HepG2 (cell line): Measurements from ENCODE around the gene PGPEP1. TPM values are rescaled to one million over a fixed set of nuclear protein-coding genes. Genes with fewer than 3 reads are reported as not detected.

ENCODE experiments used
- ATF2 ChIP-seq: sonication (generic); formaldehyde crosslinking; IDR thresholded peaks from 2 replicates; pipeline ENCODE4 v1.4.0; 2020; ENCODE audit warnings: missing genetic modification reagents
- GABPB1 ChIP-seq: IDR thresholded peaks from 2 replicates; pipeline ENCODE4 v1.6.1; 2016; ENCODE audit warnings: mild to moderate bottlenecking, missing genetic modification reagents, moderate library complexity, missing compliant biosample characterization
- HHEX ChIP-seq: IDR thresholded peaks from 2 replicates; pipeline ENCODE4 v1.6.1; 2016; ENCODE audit warnings: control low read depth
- KDM3A ChIP-seq: IDR thresholded peaks from 2 replicates; pipeline ENCODE4 v1.6.1; 2018; ENCODE audit warnings: low read depth, missing compliant biosample characterization
- PCBP2 ChIP-seq: fragments of 200-400 bp; formaldehyde crosslinking; optimal IDR thresholded peaks from 2 replicates; pipeline ENCODE3; 2018; ENCODE audit warnings: low read length, low read depth; ENCODE audit not compliant: poor library complexity, severe bottlenecking
- POGK ChIP-seq: sonication (generic); formaldehyde crosslinking; conservative IDR thresholded peaks from 2 replicates; pipeline ENCODE4 v1.8.0; 2022; ENCODE audit warnings: mild to moderate bottlenecking, moderate library complexity, missing genetic modification reagents
- RARA ChIP-seq: IDR thresholded peaks from 2 replicates; pipeline ENCODE4 v1.6.1; 2016; ENCODE audit warnings: missing genetic modification reagents, missing compliant biosample characterization
- RFXANK ChIP-seq: IDR thresholded peaks from 2 replicates; pipeline ENCODE4 v1.6.1; 2016
- SKIL ChIP-seq: sonication (generic); formaldehyde crosslinking; IDR thresholded peaks from 2 replicates; pipeline ENCODE4 v1.8.0; 2022; ENCODE audit warnings: missing genetic modification reagents, mild to moderate bottlenecking, moderate library complexity, borderline replicate concordance
- SP1 ChIP-seq, 2 experiments: fragments of 450-650 bp in 1 of 2; sonication (generic) in 1 of 2; formaldehyde crosslinking in 1 of 2; IDR thresholded peaks; 2 replicates each; pipeline versions ENCODE4 v1.4.0 to v1.6.1; 2016 to 2020; ENCODE audit warnings: missing genetic modification reagents in 1 of 2
- TCF7L2 ChIP-seq: IDR thresholded peaks from 2 replicates; pipeline ENCODE4 v1.6.1; 2011; ENCODE audit warnings: mild to moderate bottlenecking, low read depth, low read length, moderate library complexity
- ZBTB38 ChIP-seq: sonication (generic); formaldehyde crosslinking; IDR thresholded peaks from 2 replicates; pipeline ENCODE4 v1.5.1; 2020; ENCODE audit warnings: mild to moderate bottlenecking, missing genetic modification reagents
- ZFX ChIP-seq: sonication (generic); formaldehyde crosslinking; IDR thresholded peaks from 2 replicates; pipeline ENCODE4 v1.4.0; 2020; ENCODE audit warnings: mild to moderate bottlenecking, low read depth, missing genetic modification reagents, moderate library complexity
- ZKSCAN8 ChIP-seq: IDR thresholded peaks from 2 replicates; pipeline ENCODE4 v1.6.1; 2016; ENCODE audit warnings: borderline replicate concordance, missing genetic modification reagents, missing compliant biosample characterization
- ZNF136 ChIP-seq: sonication (generic); formaldehyde crosslinking; IDR thresholded peaks from 2 replicates; pipeline ENCODE4 v1.8.1; 2022; ENCODE audit warnings: low read depth, mild to moderate bottlenecking, moderate library complexity, missing genetic modification reagents
- ZNF350 ChIP-seq: sonication (generic); formaldehyde crosslinking; IDR thresholded peaks from 2 replicates; pipeline ENCODE4 v1.4.0; 2020; ENCODE audit warnings: mild to moderate bottlenecking, low read depth, missing genetic modification reagents, borderline replicate concordance
- ZNF770 ChIP-seq: sonication (generic); formaldehyde crosslinking; IDR thresholded peaks from 2 replicates; pipeline ENCODE4 v1.5.0; 2020; ENCODE audit warnings: mild to moderate bottlenecking, missing genetic modification reagents
- polyA plus RNA-seq, 8 experiments: library from polyadenylated mRNA; depleted of rRNA in 3 of 8; stranded (reverse) in 7 of 8; unstranded in 1 of 8; fragments of >200 nt; fragmentation: Illumina TruSeq in 4 of 8; extraction: Trizol in 4 of 8; gene quantifications; 2 replicates each; pipeline versions ENCODE4 v1.2.1 to v1.2.3, GENCODE V29; 2011 to 2016; ENCODE audit warnings: low read depth in 4 of 8, missing spikeins in 1 of 8, mixed read lengths in 1 of 8; ENCODE audit not compliant: insufficient read depth in 1 of 8
- total RNA-seq, 5 experiments: library from RNA; depleted of rRNA; stranded (reverse); fragments of >200 nt; fragmentation: Illumina TruSeq; extraction: Trizol; gene quantifications; 2 replicates each; pipeline ENCODE4 v1.2.3, GENCODE V29; 2016; ENCODE audit warnings: low read depth in 1 of 5
- TF ChIP-seq, protein P1 (sequence below): sonication (generic); formaldehyde crosslinking; IDR thresholded peaks from 2 replicates; pipeline ENCODE4 v1.9.0; 2021; ENCODE audit warnings: missing genetic modification reagents, borderline replicate concordance

PGPEP1 gene
- total and polyA plus RNA-seq, 2 of the 13 experiments (the other 11 are each of a cell fraction or from before 2014, with no cell fraction given) = 53.1 to 56.6 TPM

- TF ChIP-seq KDM3A (0 out of 2 replicates have a peak, but pooled peaks have one; percentile 20), HHEX (CRISPR knock-in tag) (no peak), GABPB1 (CRISPR knock-in tag) (peak; percentile 56; the same call in 1 of the 2 replicates), SKIL (CRISPR knock-in tag) (no peak), ATF2 (CRISPR knock-in tag) (peak; percentile 15; the same call in 1 of the 2 replicates), TCF7L2 (no peak), ZKSCAN8 (CRISPR knock-in tag) (peak; percentile 100), ZNF350 (CRISPR knock-in tag) (peak; percentile 58; the same call in 1 of the 2 replicates), ZFX (peak; percentile 85), PCBP2 (no peak), POGK (0 out of 2 replicates have a peak, but pooled peaks have one; percentile 28), SP1 (IDR thresholded peaks at IDR 0.05) (no peak), SP1 (CRISPR knock-in tag; IDR thresholded peaks at IDR 0.05) (peak; percentile 46; the same call in 1 of the 2 replicates), ZNF770 (CRISPR knock-in tag) (peak; percentile 86), RFXANK (CRISPR knock-in tag) (no peak), ZNF136 (no peak), RARA (peak; percentile 39), ZBTB38 (CRISPR knock-in tag) (peak; percentile 63)
- TF ChIP-seq, protein P1, sequence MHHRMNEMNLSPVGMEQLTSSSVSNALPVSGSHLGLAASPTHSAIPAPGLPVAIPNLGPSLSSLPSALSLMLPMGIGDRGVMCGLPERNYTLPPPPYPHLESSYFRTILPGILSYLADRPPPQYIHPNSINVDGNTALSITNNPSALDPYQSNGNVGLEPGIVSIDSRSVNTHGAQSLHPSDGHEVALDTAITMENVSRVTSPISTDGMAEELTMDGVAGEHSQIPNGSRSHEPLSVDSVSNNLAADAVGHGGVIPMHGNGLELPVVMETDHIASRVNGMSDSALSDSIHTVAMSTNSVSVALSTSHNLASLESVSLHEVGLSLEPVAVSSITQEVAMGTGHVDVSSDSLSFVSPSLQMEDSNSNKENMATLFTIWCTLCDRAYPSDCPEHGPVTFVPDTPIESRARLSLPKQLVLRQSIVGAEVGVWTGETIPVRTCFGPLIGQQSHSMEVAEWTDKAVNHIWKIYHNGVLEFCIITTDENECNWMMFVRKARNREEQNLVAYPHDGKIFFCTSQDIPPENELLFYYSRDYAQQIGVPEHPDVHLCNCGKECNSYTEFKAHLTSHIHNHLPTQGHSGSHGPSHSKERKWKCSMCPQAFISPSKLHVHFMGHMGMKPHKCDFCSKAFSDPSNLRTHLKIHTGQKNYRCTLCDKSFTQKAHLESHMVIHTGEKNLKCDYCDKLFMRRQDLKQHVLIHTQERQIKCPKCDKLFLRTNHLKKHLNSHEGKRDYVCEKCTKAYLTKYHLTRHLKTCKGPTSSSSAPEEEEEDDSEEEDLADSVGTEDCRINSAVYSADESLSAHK (CRISPR knock-in tag) = no peak
Measured at GRCh38 chr19:18300930-18301717, 39.3 kb upstream of the PGPEP1 start (continued).
